PC-3 (cell line): ENCODE data around the gene PPP1R12B. TPM values are rescaled to one million over a fixed set of nuclear protein-coding genes. Genes with fewer than 3 reads are reported as not detected.

Experiments
- ATAC-seq: fragments of 200-7000 bp; cut with Tn5 transposase; 2 replicates; pipeline ENCODE4 v1.9.1; 2020; ENCODE audit warnings: mild to moderate bottlenecking, moderate library complexity
- BruUV-seq: library from RNA; stranded (reverse); fragments of 400-500 nt; replicated peaks from 2 replicates; lab custom pipeline; 2021; lab: Mats Ljungman, UMichigan
- CTCF ChIA-PET: fragments of 300-600 bp; sonication (Branson Sonifier 250); formaldehyde crosslinking; loops from one replicate; lab custom pipeline; 2022; ENCODE audit warnings: antibody characterized with exemption; lab: Charles Lee
- POLR2A ChIA-PET: fragments of 300-600 bp; sonication (Branson Sonifier 250); formaldehyde crosslinking; loops from one replicate; lab custom pipeline; 2022; ENCODE audit warnings: antibody characterized with exemption; ENCODE audit not compliant: unreplicated experiment; lab: Charles Lee
- DNase-seq: peaks from one replicate; pipeline ENCODE4 v3.0.0-alpha.2; 2015
- H2AFZ ChIP-seq: fragments of 300-600 bp; sonication (generic); 2 replicates; pipeline ENCODE4 v1.6.0; 2016; ENCODE audit warnings: antibody characterized with exemption, low read length
- H3F3A ChIP-seq: fragments of 300-600 bp; sonication (generic); one replicate; pipeline ENCODE4 v1.6.0; 2017; ENCODE audit warnings: antibody characterized with exemption, low read length, control low read depth, mild to moderate bottlenecking; ENCODE audit not compliant: unreplicated experiment
- H3K27ac ChIP-seq: fragments of 300-600 bp; sonication (generic); 2 replicates; pipeline ENCODE4 v1.5.1; 2016; ENCODE audit warnings: mild to moderate bottlenecking, low read length
- H3K27me3 ChIP-seq: fragments of 300-600 bp; sonication (generic); 2 replicates; pipeline ENCODE4 v1.6.1; 2016; ENCODE audit warnings: low read length, mixed read lengths
- H3K36me3 ChIP-seq: fragments of 300-600 bp; sonication (generic); 2 replicates; pipeline ENCODE4 v1.6.1; 2016; ENCODE audit warnings: low read depth, mixed run types, low read length, mixed read lengths
- H3K4me1 ChIP-seq: fragments of 300-600 bp; sonication (generic); 2 replicates; pipeline ENCODE4 v1.5.1; 2016; ENCODE audit warnings: low read length; ENCODE audit not compliant: insufficient read depth
- H3K4me2 ChIP-seq: fragments of 300-600 bp; sonication (generic); 2 replicates; pipeline ENCODE4 v1.6.0; 2016; ENCODE audit warnings: low read length
- H3K4me3 ChIP-seq: fragments of 300-600 bp; sonication (generic); 2 replicates; pipeline ENCODE4 v1.5.1; 2016; ENCODE audit warnings: mild to moderate bottlenecking, low read length, mixed read lengths
- H3K79me2 ChIP-seq: fragments of 300-600 bp; sonication (generic); 2 replicates; pipeline ENCODE4 v1.6.1; 2017; ENCODE audit warnings: low read length, mixed read lengths
- H3K9ac ChIP-seq: fragments of 300-600 bp; sonication (generic); 2 replicates; pipeline ENCODE4 v1.6.0; 2016; ENCODE audit warnings: mild to moderate bottlenecking, low read length
- H3K9me2 ChIP-seq: fragments of 300-600 bp; sonication (generic); replicated peaks from 2 replicates; pipeline ENCODE4 v1.6.1; 2016; ENCODE audit warnings: mixed run types, low read length, mixed read lengths
- H3K9me3 ChIP-seq: fragments of 300-600 bp; sonication (generic); 2 replicates; pipeline ENCODE4 v1.6.1; 2016; ENCODE audit warnings: low read length, mixed read lengths
- H4K20me1 ChIP-seq: fragments of 300-600 bp; sonication (generic); 2 replicates; pipeline ENCODE4 v1.6.1; 2016; ENCODE audit warnings: low read length, mixed read lengths
- EZH2 ChIP-seq: fragments of 300-600 bp; sonication (generic); IDR thresholded peaks from one replicate; pipeline ENCODE4 v1.6.1; 2017; ENCODE audit warnings: antibody characterized with exemption, mild to moderate bottlenecking, low read length; ENCODE audit not compliant: unreplicated experiment
- EZH2phosphoT487 ChIP-seq: fragments of 300-600 bp; sonication (generic); IDR thresholded peaks from 2 replicates; pipeline ENCODE4 v1.6.1; 2018; ENCODE audit warnings: mild to moderate bottlenecking, antibody characterized with exemption, low read length, borderline replicate concordance
- intact Hi-C: fragments of 100-400 bp; cut with micrococcal nuclease; formaldehyde crosslinking; loops from 2 replicates; pipeline ENCODE4 v1.9.0; 2023
- total RNA-seq: library from RNA; depleted of rRNA; stranded (reverse); fragments of >200 nt; gene quantifications from 2 replicates; pipeline ENCODE4 v1.2.3, GENCODE V29; 2014
- TF ChIP-seq, protein P1 (sequence below): fragments of 300-600 bp; sonication (generic); conservative IDR thresholded peaks from 2 replicates; pipeline ENCODE4 v1.5.1; 2017; ENCODE audit warnings: antibody characterized with exemption, low read depth, mild to moderate bottlenecking, low read length

Gene PPP1R12B
- total RNA-seq, 1 experiment from 2014 or later: 2.0 TPM

DNA sequence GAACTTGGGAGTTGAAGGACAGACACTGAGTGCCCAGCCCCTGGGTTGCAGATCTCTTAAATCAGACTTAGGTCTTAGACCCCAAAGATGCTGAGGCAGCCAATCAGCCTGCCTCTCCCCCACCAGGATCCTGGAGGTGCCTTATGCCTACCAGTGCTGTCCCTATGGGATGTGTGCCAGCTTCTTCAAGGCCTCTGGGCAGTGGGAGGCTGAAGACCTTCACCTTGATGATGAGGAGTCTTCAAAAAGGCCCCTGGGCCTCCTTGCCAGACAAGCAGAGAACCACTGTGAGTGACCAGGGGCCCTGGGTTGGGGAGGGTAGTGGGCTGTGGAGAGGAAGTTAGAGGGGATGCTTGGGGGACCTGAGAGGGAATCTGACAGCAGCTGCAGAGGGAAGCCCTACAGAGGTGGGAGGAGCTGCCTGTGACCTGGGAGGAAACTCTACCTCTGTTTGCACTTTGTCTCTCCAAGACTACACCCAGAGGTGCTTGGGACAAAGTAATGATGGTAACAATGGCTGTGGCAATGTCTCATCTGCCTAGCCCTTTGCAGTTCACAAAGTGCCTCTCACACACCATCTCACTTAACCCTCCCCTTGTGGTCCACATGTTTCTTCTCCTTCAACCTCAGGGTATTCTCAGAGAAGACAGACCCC, 38.3 kb upstream of the PPP1R12B start:
- H4K20me1 ChIP-seq: no peaks in the 10 kb centered on the region
- no peaks in the 10 kb centered on the region for H3K4me1 ChIP-seq
- intact Hi-C loops: no loop called here
- ChIA-PET POLR2A (no interaction called here), CTCF (no interaction called here)
- BruUV-seq: no TSS peak
- no peaks in the 10 kb centered on the region for H3F3A ChIP-seq
- no peaks in the 10 kb centered on the region for H3K79me2 ChIP-seq
- no peak overlapping the region for H2AFZ ChIP-seq
- H3K9ac ChIP-seq: no peak overlapping the region
- H3K4me3 ChIP-seq: no peak overlapping the region
- H3K4me2 ChIP-seq: no peak overlapping the region
- H3K36me3 ChIP-seq: no peaks in the 10 kb centered on the region
- no peaks in the 10 kb centered on the region for H3K9me2 ChIP-seq
- H3K27ac ChIP-seq: no peak overlapping the region
- H3K27me3 ChIP-seq: no peaks in the 10 kb centered on the region
- H3K9me3 ChIP-seq: no peaks in the 10 kb centered on the region
- TF ChIP-seq, protein P1, sequence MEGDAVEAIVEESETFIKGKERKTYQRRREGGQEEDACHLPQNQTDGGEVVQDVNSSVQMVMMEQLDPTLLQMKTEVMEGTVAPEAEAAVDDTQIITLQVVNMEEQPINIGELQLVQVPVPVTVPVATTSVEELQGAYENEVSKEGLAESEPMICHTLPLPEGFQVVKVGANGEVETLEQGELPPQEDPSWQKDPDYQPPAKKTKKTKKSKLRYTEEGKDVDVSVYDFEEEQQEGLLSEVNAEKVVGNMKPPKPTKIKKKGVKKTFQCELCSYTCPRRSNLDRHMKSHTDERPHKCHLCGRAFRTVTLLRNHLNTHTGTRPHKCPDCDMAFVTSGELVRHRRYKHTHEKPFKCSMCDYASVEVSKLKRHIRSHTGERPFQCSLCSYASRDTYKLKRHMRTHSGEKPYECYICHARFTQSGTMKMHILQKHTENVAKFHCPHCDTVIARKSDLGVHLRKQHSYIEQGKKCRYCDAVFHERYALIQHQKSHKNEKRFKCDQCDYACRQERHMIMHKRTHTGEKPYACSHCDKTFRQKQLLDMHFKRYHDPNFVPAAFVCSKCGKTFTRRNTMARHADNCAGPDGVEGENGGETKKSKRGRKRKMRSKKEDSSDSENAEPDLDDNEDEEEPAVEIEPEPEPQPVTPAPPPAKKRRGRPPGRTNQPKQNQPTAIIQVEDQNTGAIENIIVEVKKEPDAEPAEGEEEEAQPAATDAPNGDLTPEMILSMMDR: no peak
- TF ChIP-seq EZH2: no peak
- TF ChIP-seq EZH2phosphoT487: no peak
- ATAC-seq (no peak), DNase-seq (no peak)

DNA sequence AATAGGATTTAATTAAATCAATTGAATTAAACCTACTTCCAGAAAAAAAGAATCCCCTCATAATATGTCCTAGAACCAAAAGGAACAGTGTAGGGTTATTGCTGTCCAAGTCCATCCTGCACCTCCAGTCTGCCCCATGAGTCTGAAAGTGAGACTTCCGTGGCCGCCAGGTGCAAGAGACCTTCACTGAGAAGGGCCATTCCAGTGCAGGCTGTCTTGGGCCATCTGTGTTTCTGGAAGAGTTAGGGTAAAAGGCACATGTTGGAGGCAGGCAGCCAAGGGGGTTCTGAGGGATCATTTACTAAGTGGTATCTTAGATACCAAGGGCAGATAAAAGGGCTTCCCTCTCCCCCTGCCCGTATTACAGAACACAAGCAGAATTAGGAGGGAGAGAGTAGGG, 37.8 kb upstream of the PPP1R12B start:
- Histone ChIP-seq H3K4me1 (no peaks in the 10 kb centered on the region), H4K20me1 (no peaks in the 10 kb centered on the region), H3K9me2 (no peaks in the 10 kb centered on the region), H3F3A (no peaks in the 10 kb centered on the region), H3K27ac (no peak overlapping the region), H3K9ac (no peak overlapping the region), H3K27me3 (no peaks in the 10 kb centered on the region), H3K4me3 (no peak overlapping the region), H3K9me3 (no peaks in the 10 kb centered on the region), H3K4me2 (no peak overlapping the region), H2AFZ (no peak overlapping the region), H3K79me2 (no peaks in the 10 kb centered on the region), H3K36me3 (no peaks in the 10 kb centered on the region)
- ATAC-seq (no peak), DNase-seq (no peak)
- CTCF ChIA-PET: no interaction called here
- POLR2A ChIA-PET: no interaction called here
- no peak for TF ChIP-seq EZH2
- no TSS peak for BruUV-seq
- intact Hi-C loops: no loop called here

- Histone ChIP-seq H4K20me1 (no peaks in the 10 kb centered on the region), H3K9ac (no peak overlapping the region), H3K36me3 (no peaks in the 10 kb centered on the region), H3K4me2 (no peak overlapping the region), H3K9me2 (no peaks in the 10 kb centered on the region), H3K4me1 (no peaks in the 10 kb centered on the region), H3K27me3 (no peaks in the 10 kb centered on the region), H3K4me3 (no peak overlapping the region), H3K79me2 (no peaks in the 10 kb centered on the region), H3F3A (no peaks in the 10 kb centered on the region), H3K9me3 (no peaks in the 10 kb centered on the region), H2AFZ (no peak overlapping the region), H3K27ac (no peak overlapping the region)
- ChIA-PET POLR2A (interaction anchor here (0.6 kb wide), 1 partner anchor 12 kb away, joined by 4 read pairs; no protein-coding TSS in a partner anchor), CTCF (no interaction called here)
- intact Hi-C loops: no loop called here
- BruUV-seq: no TSS peak
- no peak for TF ChIP-seq EZH2phosphoT487
- no peak for TF ChIP-seq EZH2
- TF ChIP-seq, protein P1: no peak
- ATAC-seq: peak; percentile 46
- peak; percentile 10 for DNase-seq
Measured at GRCh38 chr1:202311875-202312635, 36.4 kb upstream of the PPP1R12B start.
